ENCODE measurements around the gene SACS.

Gene SACS

GRCh38 chr13:23433171-23434153, at the start of gene SACS:
SACS (minus strand) TSS chr13:23433702; CDS start chr13:23411239, 22,463 bp downstream.
- no peak for DNase-seq

- no peak for DNase-seq
These were observed 46.8 kb upstream of the SACS start for GRCh38 chr13:23480324-23480723.

- DNase-seq = no peak
These were observed 43.6 kb upstream of the SACS start for GRCh38 chr13:23477101-23477500.

- DNase-seq = no peak
These were observed 39.7 kb upstream of the SACS start for GRCh38 chr13:23473221-23473620.

- DNase-seq = no peak
These were observed 38.7 kb upstream of the SACS start for GRCh38 chr13:23472189-23472588.

- DNase-seq = no peak
These were observed 37.5 kb upstream of the SACS start for GRCh38 chr13:23470790-23471614.

- DNase-seq = no peak
These were observed 36.5 kb upstream of the SACS start for GRCh38 chr13:23469951-23470421.

- DNase-seq = no peak
These were observed 35.3 kb upstream of the SACS start for GRCh38 chr13:23468811-23469210.

GRCh38 chr13:23467932-23468278, 34.4 kb upstream of the SACS start:
- no peak for DNase-seq

- no peak for DNase-seq
These were observed 33.8 kb upstream of the SACS start for GRCh38 chr13:23467048-23467931.

- peak; percentile 53 for DNase-seq
These were observed 32.9 kb upstream of the SACS start for GRCh38 chr13:23466144-23467002.

- DNase-seq = no peak
These were observed 30.2 kb upstream of the SACS start for GRCh38 chr13:23463661-23464060.

- DNase-seq = no peak
These were observed 29.5 kb upstream of the SACS start for GRCh38 chr13:23462815-23463559.

GRCh38 chr13:23461544-23461943, 28.0 kb upstream of the SACS start:
- DNase-seq = no peak

- no peak for DNase-seq
These were observed 27.4 kb upstream of the SACS start for GRCh38 chr13:23460921-23461320.

GRCh38 chr13:23460309-23460708, 26.8 kb upstream of the SACS start:
- DNase-seq = no peak

- no peak for DNase-seq
These were observed 25.5 kb upstream of the SACS start for GRCh38 chr13:23458989-23459388.

GRCh38 chr13:23456437-23457210, 23.1 kb upstream of the SACS start:
- no peak for DNase-seq

- no peak for DNase-seq
These were observed 22.1 kb upstream of the SACS start for GRCh38 chr13:23455401-23456185.
